Uterus (tissue), 4 donors: ENCODE data around the gene DDX59. TPM values are rescaled to one million over a fixed set of nuclear protein-coding genes. Genes with fewer than 3 reads are reported as not detected.

ENCODE experiments used
- DNase-seq, 2 donors: peaks; one replicate each; pipeline ENCODE4 v3.0.0-alpha.2; 2019 to 2020
- H3K27ac ChIP-seq, 2 donors: fragments of 200-600 bp; sonication (generic); 1 replicate in 1 of 2; 2 replicates in 1 of 2; pipeline ENCODE4 v1.5.1; 2016 to 2018
- H3K27me3 ChIP-seq, 2 donors: fragments of 200-600 bp; sonication (generic); one replicate each; pipeline ENCODE4 v1.5.1; 2018 to 2019; ENCODE audit warnings: control low read depth in 1 of 2
- H3K36me3 ChIP-seq, 2 donors: fragments of 200-600 bp; sonication (generic); one replicate each; pipeline ENCODE4 v1.5.1; 2019; ENCODE audit warnings: control low read depth in 1 of 2
- H3K4me1 ChIP-seq, 2 donors: fragments of 200-600 bp; sonication (generic); one replicate each; pipeline ENCODE4 v1.5.1; 2018 to 2019; ENCODE audit warnings: control low read depth in 1 of 2
- H3K4me3 ChIP-seq, 2 donors: fragments of 200-600 bp; sonication (generic); 1 replicate in 1 of 2; 2 replicates in 1 of 2; pipeline ENCODE4 v1.5.1; 2018 to 2019; ENCODE audit warnings: mild to moderate bottlenecking in 1 of 2
- H3K9me3 ChIP-seq, 2 donors: fragments of 200-600 bp; sonication (generic); one replicate each; pipeline ENCODE4 v1.5.1; 2019; ENCODE audit warnings: control low read depth in 1 of 2
- CTCF ChIP-seq, 4 experiments: fragments of 200-600 bp in 2 of 4; fragments of 450-650 bp in 2 of 4; sonication (generic) in 2 of 4; IDR thresholded peaks; one replicate each; pipeline ENCODE4 v1.5.1; 2016 to 2019; ENCODE audit warnings: antibody characterized with exemption in 4 of 4, mild to moderate bottlenecking in 2 of 4, moderate library complexity in 1 of 4
- POLR2A ChIP-seq, 2 donors: fragments of 450-650 bp; IDR thresholded peaks; one replicate each; pipeline ENCODE4 v1.6.1; 2016; ENCODE audit warnings: antibody characterized with exemption in 2 of 2, mild to moderate bottlenecking in 1 of 2, moderate library complexity in 1 of 2
- intact Hi-C: fragments of 100-400 bp; cut with DNase I; formaldehyde crosslinking; loops from one replicate; pipeline ENCODE4 v1.15.1; 2023; ENCODE audit warnings: low total_unique reads
- total RNA-seq, 4 donors: library from RNA; depleted of rRNA in 3 of 4; stranded (reverse); fragments of >200 nt in 3 of 4; gene quantifications; one replicate each; pipeline versions ENCODE4 v1.1.0 to v1.2.4, GENCODE V29; 2014 to 2023
- donor health status: DM: yes; HTN: yes; CAD: no.

The DDX59 gene
- total RNA-seq, 4 donors from 2014 or later: 8.2 to 30.5 (median 22.0) TPM

DNA sequence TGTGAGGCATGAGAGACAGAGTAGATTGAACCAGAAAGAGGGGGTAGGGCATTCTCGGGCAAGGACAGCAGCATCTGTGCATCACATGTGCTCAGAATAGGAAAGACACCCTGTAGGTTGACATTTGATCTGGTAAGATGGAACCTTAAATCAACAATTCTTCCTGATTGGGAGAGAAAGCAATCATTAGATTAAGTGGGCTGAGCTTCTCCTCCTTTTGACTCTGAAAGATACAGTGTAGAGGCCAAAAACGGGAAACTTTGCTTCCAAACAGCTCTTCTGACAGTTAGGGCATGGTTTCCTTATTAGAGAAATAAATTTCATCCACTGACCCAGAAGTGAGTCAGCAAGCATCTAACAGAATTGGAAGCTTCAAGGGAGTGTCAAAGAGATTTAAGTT, 58.9 kb downstream of the DDX59 start:
- Histone ChIP-seq H3K4me3 (no peak overlapping the region), H3K27me3 (no peaks in the 10 kb centered on the region), H3K27ac (no peak overlapping the region), H3K9me3 (no peaks in the 10 kb centered on the region), H3K36me3 (no peaks in the 10 kb centered on the region), H3K4me1 (no peaks in the 10 kb centered on the region)
- no peak for DNase-seq
- intact Hi-C loops: no loop called here
- no peak for TF ChIP-seq POLR2A (IDR thresholded peaks at IDR 0.05)
- no peak for TF ChIP-seq CTCF (IDR thresholded peaks at IDR 0.05)

DNA sequence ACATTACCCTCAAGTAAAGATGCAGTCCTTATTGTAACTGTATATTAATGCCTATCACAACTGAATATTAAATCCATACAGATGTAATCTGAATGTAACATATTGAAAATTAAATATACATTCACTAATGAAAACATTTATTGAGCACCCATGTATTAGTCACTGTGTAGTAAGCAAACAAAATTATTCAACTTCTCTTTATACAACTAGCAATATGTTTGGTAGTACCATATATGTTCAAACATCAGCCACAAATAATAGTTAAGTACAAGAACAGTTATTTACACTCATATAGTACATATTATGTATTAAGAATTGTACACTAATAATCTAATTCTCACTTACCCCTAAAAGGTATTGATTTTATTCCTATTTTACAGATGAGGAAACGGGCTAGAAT, 67.1 kb downstream of the DDX59 start:
- no peaks in the 10 kb centered on the region for H3K9me3 ChIP-seq
- H3K4me1 ChIP-seq: no peaks in the 10 kb centered on the region
- no peak overlapping the region for H3K27ac ChIP-seq
- TF ChIP-seq POLR2A (IDR thresholded peaks at IDR 0.05): no peak
- no peak for TF ChIP-seq CTCF (IDR thresholded peaks at IDR 0.05)
- no peak overlapping the region for H3K4me3 ChIP-seq
- H3K36me3 ChIP-seq: no peaks in the 10 kb centered on the region
- intact Hi-C loops: no loop called here
- no peaks in the 10 kb centered on the region for H3K27me3 ChIP-seq
- DNase-seq: no peak

Other genes starting within 250 kb of the DDX59 start
- 1 to 10 TPM in 1 of 4 donors, under 1 TPM in 2, not detected in 1; under 0.01 to 9.2 (median 0.15) TPM for gene KIF14, start 49.2 kb downstream of the DDX59 start, total RNA-seq
- gene CAMSAP2, start 69.0 kb upstream of the DDX59 start, total RNA-seq: 10 to 100 TPM; 31.0 to 64.8 (median 47.7) TPM
- under 1 TPM in 1 of 4 donors, not detected in 3; 0.28 TPM for gene GPR25, start 203.1 kb upstream of the DDX59 start, total RNA-seq
- 1 to 10 TPM in 2 of 4 donors, under 1 TPM in 1, not detected in 1; 0.59 to 8.5 (median 1.5) TPM for gene INAVA, start 225.0 kb upstream of the DDX59 start, total RNA-seq